Brain microvascular endothelial cell (primary cell): ENCODE results near the gene OR4D5.

Source experiments
- DNase-seq: peaks from one replicate; pipeline ENCODE4 v3.0.0-alpha.2; 2020
- H3K27ac ChIP-seq: fragments of 250-450 bp; sonication (Bioruptor Pico); 2 replicates; pipeline ENCODE4 v1.5.1; 2020; ENCODE audit warnings: mild to moderate bottlenecking, moderate library complexity
- H3K27me3 ChIP-seq: fragments of 250-450 bp; sonication (Bioruptor Pico); replicated peaks from 2 replicates; pipeline ENCODE4 v1.5.1; 2020; ENCODE audit warnings: mild to moderate bottlenecking
- H3K36me3 ChIP-seq: fragments of 250-450 bp; sonication (Bioruptor Pico); replicated peaks from 2 replicates; pipeline ENCODE4 v1.5.1; 2020; ENCODE audit warnings: mild to moderate bottlenecking
- H3K4me3 ChIP-seq: 2 replicates; pipeline ENCODE4 v1.5.1; 2011; ENCODE audit warnings: low read depth, mild to moderate bottlenecking, control low read depth, low read length, moderate library complexity
- CTCF ChIP-seq: IDR thresholded peaks from 2 replicates; pipeline ENCODE4 v1.5.1; 2011; ENCODE audit warnings: low read depth, mild to moderate bottlenecking, moderate library complexity, low read length, control low read depth, inconsistent platforms; ENCODE audit errors: missing control alignments
- in situ Hi-C: cut with HindIII; loops from 2 replicates; pipeline ENCODE4 v1.10.0; 2017; ENCODE audit warnings: low sequenced_read_pairs, low pct_ligation_motif_present

The OR4D5 gene

GRCh38 chr11:123905826-123906225, 33.6 kb upstream of the OR4D5 start:
- TF ChIP-seq CTCF: no peak
- in situ Hi-C loops: no loop called here
- no peaks in the 10 kb centered on the region for H3K27me3 ChIP-seq
- H3K27ac ChIP-seq: no peak overlapping the region
- H3K36me3 ChIP-seq: no peaks in the 10 kb centered on the region
- no peak for DNase-seq
- H3K4me3 ChIP-seq: no peak overlapping the region

- no peaks in the 10 kb centered on the region for H3K27me3 ChIP-seq
- no peak overlapping the region for H3K27ac ChIP-seq
- no peak for TF ChIP-seq CTCF
- DNase-seq: no peak
- in situ Hi-C loops: no loop called here
- no peaks in the 10 kb centered on the region for H3K36me3 ChIP-seq
- H3K4me3 ChIP-seq: no peak overlapping the region
Measured at GRCh38 chr11:123920943-123921342, 18.5 kb upstream of the OR4D5 start.

GRCh38 chr11:123924027-123924426, 15.4 kb upstream of the OR4D5 start:
- H3K27me3 ChIP-seq: no peaks in the 10 kb centered on the region
- no peak overlapping the region for H3K4me3 ChIP-seq
- no peak for DNase-seq
- no peak overlapping the region for H3K27ac ChIP-seq
- H3K36me3 ChIP-seq: no peaks in the 10 kb centered on the region
- no peak for TF ChIP-seq CTCF
- in situ Hi-C loops: no loop called here

GRCh38 chr11:123942413-123942812, 3.0 kb downstream of the OR4D5 start:
- H3K27ac ChIP-seq: no peak overlapping the region
- H3K27me3 ChIP-seq: no peaks in the 10 kb centered on the region
- no peaks in the 10 kb centered on the region for H3K36me3 ChIP-seq
- in situ Hi-C loops: no loop called here
- no peak for TF ChIP-seq CTCF
- DNase-seq: no peak
- H3K4me3 ChIP-seq: no peak overlapping the region

GRCh38 chr11:123943738-123944137, 4.3 kb downstream of the OR4D5 start, which contains the start of gene OR6T1:
Gene OR6T1 (minus strand): TSS chr11:123943838. CDS start chr11:123943838, 0 bp downstream.
- H3K27me3 ChIP-seq: no peaks in the 10 kb centered on the region
- no peaks in the 10 kb centered on the region for H3K36me3 ChIP-seq
- H3K4me3 ChIP-seq: no peak within 1 kb of the TSS
- in situ Hi-C loops: no loop called here
- no peak for DNase-seq
- no peak within 1 kb of the TSS for H3K27ac ChIP-seq
- TF ChIP-seq CTCF: no peak

- H3K27me3 ChIP-seq: no peaks in the 10 kb centered on the region
- H3K27ac ChIP-seq: no peak overlapping the region
- no peak for DNase-seq
- no peaks in the 10 kb centered on the region for H3K36me3 ChIP-seq
- in situ Hi-C loops: no loop called here
- no peak for TF ChIP-seq CTCF
- H3K4me3 ChIP-seq: no peak overlapping the region
Measured at GRCh38 chr11:123945132-123945531, 5.7 kb downstream of the OR4D5 start.
